ENCODE results near the gene ISM2. TPM values are rescaled to one million over a fixed set of nuclear protein-coding genes. Genes with fewer than 3 reads are reported as not detected.

ISM2 gene
- total and polyA plus RNA-seq, 9 of the 15 experiments (the other 6 are each of a cell fraction or from before 2014, with no cell fraction given) = 0.08 to 0.11 TPM; not detected in 7

DNA sequence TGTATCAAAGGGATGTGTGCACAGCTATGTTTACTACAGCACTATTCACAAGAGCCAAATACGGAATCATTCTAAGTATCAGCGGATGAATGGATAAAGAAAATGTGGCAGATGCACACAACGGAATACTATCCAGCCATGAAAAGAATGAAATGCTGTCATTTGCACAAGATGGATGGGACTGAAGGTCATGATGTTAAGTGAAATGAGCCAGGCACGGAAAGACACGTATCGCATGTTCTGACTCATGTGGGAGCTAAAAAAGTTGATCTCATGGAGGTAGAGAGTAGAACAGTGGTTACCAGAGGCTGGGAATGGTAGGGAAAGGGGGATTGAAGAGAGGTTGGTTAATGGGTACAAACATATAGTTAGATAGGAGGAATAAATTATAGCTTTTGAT, 25.9 kb upstream of the ISM2 start:
- ChIA-PET CTCF (ENCODE audit: low intra/inter-chr PET ratio) (no interaction called here), POLR2A (no interaction called here)
- BruUV-seq (replicated peaks) = no TSS peak
- Histone ChIP-seq H3K4me1 (replicated peaks in 1 of 2; ENCODE audit: control insufficient read depth in 2 of 2, insufficient read depth in 2 of 2, low read length in 2 of 2) (no peaks in the 10 kb centered on the region), H3K4me2 (ENCODE audit: insufficient read depth, low read length) (no peak overlapping the region), H3K9me3 (replicated peaks; ENCODE audit: control insufficient read depth, insufficient read depth, low read depth, low read length) (no peaks in the 10 kb centered on the region), H4K20me1 (replicated peaks; ENCODE audit: control insufficient read depth, insufficient read depth, low read length) (no peaks in the 10 kb centered on the region), H3K27ac (ENCODE audit: extremely low read depth, low read depth, low read length) (no peak overlapping the region), H2AFZ (ENCODE audit: low read depth, low read length) (no peak overlapping the region), H3K9me1 (ENCODE audit: control insufficient read depth, insufficient read depth, low read length) (no peaks in the 10 kb centered on the region), H3K79me2 (ENCODE audit: control insufficient read depth, insufficient read depth, low read length) (no peaks in the 10 kb centered on the region), H3K4me3 (no peak overlapping the region), H3K27me3 (ENCODE audit: control insufficient read depth in 2 of 2, insufficient read depth in 2 of 2, low read length in 2 of 2) (no peaks in the 10 kb centered on the region), H3K36me3 (ENCODE audit: control insufficient read depth, insufficient read depth, low read length) (peaks cover 26% of the 10 kb centered on the region; the same call in 2 of the 3 replicates), H3K9ac (ENCODE audit: insufficient read depth in 1 of 2, low read depth in 2 of 2, low read length in 2 of 2) (no peak overlapping the region)
- WGBS (ENCODE audit: insufficient coverage, low coverage, missing lambda C conversion rate) = 73% methylated on average over 6 of the region's 6 CpGs
- FAIRE-seq (no peak), DNase-seq (ENCODE audit: extremely low read depth in 1 of 4, low spot score in 3 of 4) (no peak), ATAC-seq (no peak)
- in situ Hi-C loops (cut with MboI) = no loop called here
- intact Hi-C loops (cut with micrococcal nuclease) = no loop called here
- TF ChIP-seq, protein P1, sequence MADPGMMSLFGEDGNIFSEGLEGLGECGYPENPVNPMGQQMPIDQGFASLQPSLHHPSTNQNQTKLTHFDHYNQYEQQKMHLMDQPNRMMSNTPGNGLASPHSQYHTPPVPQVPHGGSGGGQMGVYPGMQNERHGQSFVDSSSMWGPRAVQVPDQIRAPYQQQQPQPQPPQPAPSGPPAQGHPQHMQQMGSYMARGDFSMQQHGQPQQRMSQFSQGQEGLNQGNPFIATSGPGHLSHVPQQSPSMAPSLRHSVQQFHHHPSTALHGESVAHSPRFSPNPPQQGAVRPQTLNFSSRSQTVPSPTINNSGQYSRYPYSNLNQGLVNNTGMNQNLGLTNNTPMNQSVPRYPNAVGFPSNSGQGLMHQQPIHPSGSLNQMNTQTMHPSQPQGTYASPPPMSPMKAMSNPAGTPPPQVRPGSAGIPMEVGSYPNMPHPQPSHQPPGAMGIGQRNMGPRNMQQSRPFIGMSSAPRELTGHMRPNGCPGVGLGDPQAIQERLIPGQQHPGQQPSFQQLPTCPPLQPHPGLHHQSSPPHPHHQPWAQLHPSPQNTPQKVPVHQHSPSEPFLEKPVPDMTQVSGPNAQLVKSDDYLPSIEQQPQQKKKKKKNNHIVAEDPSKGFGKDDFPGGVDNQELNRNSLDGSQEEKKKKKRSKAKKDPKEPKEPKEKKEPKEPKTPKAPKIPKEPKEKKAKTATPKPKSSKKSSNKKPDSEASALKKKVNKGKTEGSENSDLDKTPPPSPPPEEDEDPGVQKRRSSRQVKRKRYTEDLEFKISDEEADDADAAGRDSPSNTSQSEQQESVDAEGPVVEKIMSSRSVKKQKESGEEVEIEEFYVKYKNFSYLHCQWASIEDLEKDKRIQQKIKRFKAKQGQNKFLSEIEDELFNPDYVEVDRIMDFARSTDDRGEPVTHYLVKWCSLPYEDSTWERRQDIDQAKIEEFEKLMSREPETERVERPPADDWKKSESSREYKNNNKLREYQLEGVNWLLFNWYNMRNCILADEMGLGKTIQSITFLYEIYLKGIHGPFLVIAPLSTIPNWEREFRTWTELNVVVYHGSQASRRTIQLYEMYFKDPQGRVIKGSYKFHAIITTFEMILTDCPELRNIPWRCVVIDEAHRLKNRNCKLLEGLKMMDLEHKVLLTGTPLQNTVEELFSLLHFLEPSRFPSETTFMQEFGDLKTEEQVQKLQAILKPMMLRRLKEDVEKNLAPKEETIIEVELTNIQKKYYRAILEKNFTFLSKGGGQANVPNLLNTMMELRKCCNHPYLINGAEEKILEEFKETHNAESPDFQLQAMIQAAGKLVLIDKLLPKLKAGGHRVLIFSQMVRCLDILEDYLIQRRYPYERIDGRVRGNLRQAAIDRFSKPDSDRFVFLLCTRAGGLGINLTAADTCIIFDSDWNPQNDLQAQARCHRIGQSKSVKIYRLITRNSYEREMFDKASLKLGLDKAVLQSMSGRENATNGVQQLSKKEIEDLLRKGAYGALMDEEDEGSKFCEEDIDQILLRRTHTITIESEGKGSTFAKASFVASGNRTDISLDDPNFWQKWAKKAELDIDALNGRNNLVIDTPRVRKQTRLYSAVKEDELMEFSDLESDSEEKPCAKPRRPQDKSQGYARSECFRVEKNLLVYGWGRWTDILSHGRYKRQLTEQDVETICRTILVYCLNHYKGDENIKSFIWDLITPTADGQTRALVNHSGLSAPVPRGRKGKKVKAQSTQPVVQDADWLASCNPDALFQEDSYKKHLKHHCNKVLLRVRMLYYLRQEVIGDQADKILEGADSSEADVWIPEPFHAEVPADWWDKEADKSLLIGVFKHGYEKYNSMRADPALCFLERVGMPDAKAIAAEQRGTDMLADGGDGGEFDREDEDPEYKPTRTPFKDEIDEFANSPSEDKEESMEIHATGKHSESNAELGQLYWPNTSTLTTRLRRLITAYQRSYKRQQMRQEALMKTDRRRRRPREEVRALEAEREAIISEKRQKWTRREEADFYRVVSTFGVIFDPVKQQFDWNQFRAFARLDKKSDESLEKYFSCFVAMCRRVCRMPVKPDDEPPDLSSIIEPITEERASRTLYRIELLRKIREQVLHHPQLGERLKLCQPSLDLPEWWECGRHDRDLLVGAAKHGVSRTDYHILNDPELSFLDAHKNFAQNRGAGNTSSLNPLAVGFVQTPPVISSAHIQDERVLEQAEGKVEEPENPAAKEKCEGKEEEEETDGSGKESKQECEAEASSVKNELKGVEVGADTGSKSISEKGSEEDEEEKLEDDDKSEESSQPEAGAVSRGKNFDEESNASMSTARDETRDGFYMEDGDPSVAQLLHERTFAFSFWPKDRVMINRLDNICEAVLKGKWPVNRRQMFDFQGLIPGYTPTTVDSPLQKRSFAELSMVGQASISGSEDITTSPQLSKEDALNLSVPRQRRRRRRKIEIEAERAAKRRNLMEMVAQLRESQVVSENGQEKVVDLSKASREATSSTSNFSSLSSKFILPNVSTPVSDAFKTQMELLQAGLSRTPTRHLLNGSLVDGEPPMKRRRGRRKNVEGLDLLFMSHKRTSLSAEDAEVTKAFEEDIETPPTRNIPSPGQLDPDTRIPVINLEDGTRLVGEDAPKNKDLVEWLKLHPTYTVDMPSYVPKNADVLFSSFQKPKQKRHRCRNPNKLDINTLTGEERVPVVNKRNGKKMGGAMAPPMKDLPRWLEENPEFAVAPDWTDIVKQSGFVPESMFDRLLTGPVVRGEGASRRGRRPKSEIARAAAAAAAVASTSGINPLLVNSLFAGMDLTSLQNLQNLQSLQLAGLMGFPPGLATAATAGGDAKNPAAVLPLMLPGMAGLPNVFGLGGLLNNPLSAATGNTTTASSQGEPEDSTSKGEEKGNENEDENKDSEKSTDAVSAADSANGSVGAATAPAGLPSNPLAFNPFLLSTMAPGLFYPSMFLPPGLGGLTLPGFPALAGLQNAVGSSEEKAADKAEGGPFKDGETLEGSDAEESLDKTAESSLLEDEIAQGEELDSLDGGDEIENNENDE (IDR thresholded peaks at IDR 0.05; ENCODE audit: low read depth, low read length) = no peak
- TF ChIP-seq BACH1 (tag; IDR thresholded peaks at IDR 0.05) (no peak), SRSF3 (IDR thresholded peaks at IDR 0.05; ENCODE audit: insufficient read depth, low read length) (no peak), ILK (tag; IDR thresholded peaks at IDR 0.05; ENCODE audit: borderline replicate concordance, low read depth) (no peak)
- TF ChIP-seq, protein P2, sequence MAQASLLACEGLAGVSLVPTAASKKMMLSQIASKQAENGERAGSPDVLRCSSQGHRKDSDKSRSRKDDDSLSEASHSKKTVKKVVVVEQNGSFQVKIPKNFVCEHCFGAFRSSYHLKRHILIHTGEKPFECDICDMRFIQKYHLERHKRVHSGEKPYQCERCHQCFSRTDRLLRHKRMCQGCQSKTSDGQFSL (CRISPR knock-in tag; IDR thresholded peaks at IDR 0.05) = no peak
- TF ChIP-seq, protein P2 (tag; IDR thresholded peaks at IDR 0.05) = no peak
